22Rv1 (cell line): ENCODE measurements around the gene PSMG4.

Experiments used
- ZFX ChIP-seq: fragments of 450-650 bp; IDR thresholded peaks from 2 replicates; pipeline ENCODE4 v1.6.1; 2017; ENCODE audit warnings: antibody characterized with exemption, borderline replicate concordance
- TF ChIP-seq, protein P1 (sequence below): fragments of 450-650 bp; IDR thresholded peaks from 2 replicates; pipeline ENCODE4 v1.5.1; 2017; ENCODE audit warnings: mild to moderate bottlenecking

DNA sequence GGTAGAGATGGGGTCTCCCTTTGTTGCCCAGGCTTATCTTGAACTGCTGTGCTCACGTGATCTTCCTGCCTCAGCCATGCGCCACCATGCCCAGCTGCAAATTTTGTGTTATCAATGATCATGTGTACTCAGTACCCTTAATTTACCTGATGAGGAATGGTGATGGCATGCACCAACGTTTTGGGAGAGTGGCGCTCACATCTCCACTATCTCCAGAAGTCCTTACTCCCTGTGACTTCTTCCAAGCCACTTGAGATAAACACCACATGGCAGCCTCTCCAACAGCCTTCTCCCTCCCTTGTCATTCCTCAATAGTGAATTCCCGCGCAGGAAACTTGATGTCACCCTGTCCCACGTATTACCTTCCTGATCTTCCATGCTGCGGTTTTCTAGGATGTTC is 58.1 kb downstream of the PSMG4 start:
- TF ChIP-seq, protein P1, sequence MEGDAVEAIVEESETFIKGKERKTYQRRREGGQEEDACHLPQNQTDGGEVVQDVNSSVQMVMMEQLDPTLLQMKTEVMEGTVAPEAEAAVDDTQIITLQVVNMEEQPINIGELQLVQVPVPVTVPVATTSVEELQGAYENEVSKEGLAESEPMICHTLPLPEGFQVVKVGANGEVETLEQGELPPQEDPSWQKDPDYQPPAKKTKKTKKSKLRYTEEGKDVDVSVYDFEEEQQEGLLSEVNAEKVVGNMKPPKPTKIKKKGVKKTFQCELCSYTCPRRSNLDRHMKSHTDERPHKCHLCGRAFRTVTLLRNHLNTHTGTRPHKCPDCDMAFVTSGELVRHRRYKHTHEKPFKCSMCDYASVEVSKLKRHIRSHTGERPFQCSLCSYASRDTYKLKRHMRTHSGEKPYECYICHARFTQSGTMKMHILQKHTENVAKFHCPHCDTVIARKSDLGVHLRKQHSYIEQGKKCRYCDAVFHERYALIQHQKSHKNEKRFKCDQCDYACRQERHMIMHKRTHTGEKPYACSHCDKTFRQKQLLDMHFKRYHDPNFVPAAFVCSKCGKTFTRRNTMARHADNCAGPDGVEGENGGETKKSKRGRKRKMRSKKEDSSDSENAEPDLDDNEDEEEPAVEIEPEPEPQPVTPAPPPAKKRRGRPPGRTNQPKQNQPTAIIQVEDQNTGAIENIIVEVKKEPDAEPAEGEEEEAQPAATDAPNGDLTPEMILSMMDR: no peak
- TF ChIP-seq ZFX: no peak
